RWPE1 (cell line): ENCODE data around the gene NPPA.

ENCODE experiments used
- CTCF ChIA-PET: fragments of 350-600 bp; sonication (Branson Sonifier 250); formaldehyde crosslinking; extraction: SDS; loops from one replicate; lab custom pipeline; 2021; lab: Yijun Ruan, JAX
- POLR2A ChIA-PET: fragments of 400-600 bp; formaldehyde crosslinking; extraction: SDS; loops from one replicate; lab custom pipeline; 2020; ENCODE audit warnings: antibody characterized with exemption; ENCODE audit not compliant: low non-redundant PET; lab: Yijun Ruan, JAX
- DNase-seq: peaks from one replicate; pipeline ENCODE4 v3.0.0; 2012; ENCODE audit warnings: low spot score
- H3K27ac ChIP-seq: fragments of 450-650 bp; 2 replicates; pipeline ENCODE4 v1.5.1; 2017
- CTCF ChIP-seq: fragments of 450-650 bp; conservative IDR thresholded peaks from 2 replicates; pipeline ENCODE4 v1.5.1; 2017; ENCODE audit warnings: low read depth, mild to moderate bottlenecking

The NPPA gene

GRCh38 chr1:11802616-11802972 lies 45.0 kb downstream of the NPPA start:
- CTCF ChIA-PET = interaction anchor here (0.6 to 1.1 kb wide), 2 partner anchors 15 to 165 kb away, joined by 3 to 5 read pairs; no protein-coding TSS in a partner anchor

GRCh38 chr1:11800756-11801433 lies 46.7 kb downstream of the NPPA start:
- peak overlapping the region; percentile 5; the same call in 1 of the 2 replicates for H3K27ac ChIP-seq
- ChIA-PET CTCF (no interaction called here), POLR2A (interaction anchor here (1.4 kb wide), 1 partner anchor 13 kb away, joined by 6 read pairs; no protein-coding TSS in a partner anchor)
- TF ChIP-seq CTCF = no peak
- DNase-seq = no peak

More at GRCh38 chr1:11802616-11802972, 45.0 kb downstream of the NPPA start:
- POLR2A ChIA-PET = no interaction called here
- no peak for TF ChIP-seq CTCF
- peak overlapping the region; percentile 99 for H3K27ac ChIP-seq
- DNase-seq = peak; percentile 20

- ChIA-PET CTCF (no interaction called here), POLR2A (no interaction called here)
- no peak for DNase-seq
- peak overlapping the region; percentile 5; the same call in 1 of the 2 replicates for H3K27ac ChIP-seq
- TF ChIP-seq CTCF = no peak
Measured at GRCh38 chr1:11800391-11800755, 47.2 kb downstream of the NPPA start.

- ChIA-PET POLR2A (no interaction called here), CTCF (no interaction called here)
- H3K27ac ChIP-seq = peak overlapping the region; percentile 5; the same call in 1 of the 2 replicates
- no peak for DNase-seq
- TF ChIP-seq CTCF = no peak
Measured at GRCh38 chr1:11799896-11800295, 47.7 kb downstream of the NPPA start.

- POLR2A ChIA-PET = no interaction called here
- peak overlapping the region; percentile 23; the same call in 1 of the 2 replicates for H3K27ac ChIP-seq
- CTCF ChIA-PET = no interaction called here
- no peak for TF ChIP-seq CTCF
- no peak for DNase-seq
Measured at GRCh38 chr1:11799099-11799498, 48.5 kb downstream of the NPPA start.

- TF ChIP-seq CTCF = no peak
- ChIA-PET POLR2A (no interaction called here), CTCF (no interaction called here)
- no peak overlapping the region for H3K27ac ChIP-seq
- no peak for DNase-seq
Measured at GRCh38 chr1:11797525-11798216, 49.9 kb downstream of the NPPA start.
